Measurements from ENCODE around the gene WWC1.

Gene WWC1

DNA sequence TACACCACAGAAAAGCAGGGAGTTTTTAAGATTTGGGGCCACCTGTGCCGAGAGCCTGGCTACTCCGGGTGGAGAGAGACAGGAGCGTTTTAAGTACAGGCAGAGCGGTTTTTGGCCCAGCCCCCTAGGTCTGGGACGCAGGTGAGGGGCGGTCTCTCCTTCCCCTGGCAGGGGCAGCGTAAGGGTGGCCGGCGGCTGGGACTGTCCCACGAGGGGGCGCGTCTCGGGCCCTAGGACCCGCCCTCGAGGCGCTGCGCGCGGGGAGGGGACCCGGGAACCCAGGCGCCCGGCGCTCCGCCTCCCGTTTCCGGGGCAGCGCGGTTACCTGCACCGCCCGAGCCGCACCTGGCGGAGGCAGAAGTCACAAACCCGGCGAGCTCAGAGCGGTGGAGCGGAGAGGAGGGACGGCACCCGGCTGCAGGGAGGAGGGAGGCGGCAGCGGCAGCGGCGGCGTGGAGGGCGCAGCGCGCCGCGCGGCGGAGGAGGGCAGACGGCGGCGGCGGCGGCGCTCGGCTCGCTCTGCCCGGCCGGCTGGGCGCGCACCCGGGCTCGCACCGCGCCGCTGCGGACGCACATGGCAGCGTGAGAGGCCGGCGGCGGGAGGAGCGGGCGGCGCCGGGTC, at the start of gene WWC1:
WWC1 (plus strand) TSS at position 304 of the 622 bp plus-strand sequence. CDS start 508 bp downstream, outside the sequence.
- Mint-ChIP-seq H3K9me3 (no peaks in the 10 kb centered on the region), H3K27ac (no peak within 1 kb of the TSS), H3K27me3 (ENCODE audit: low read depth) (peaks cover 39% of the 10 kb centered on the region), H3K4me1 (ENCODE audit: low read depth) (no peaks in the 10 kb centered on the region), H3K4me3 (peak within 1 kb of the TSS; percentile 52), H3K36me3 (ENCODE audit: low read depth) (no peaks in the 10 kb centered on the region)
- DNase-seq (ENCODE audit: low spot score): peak; percentile 4

DNA sequence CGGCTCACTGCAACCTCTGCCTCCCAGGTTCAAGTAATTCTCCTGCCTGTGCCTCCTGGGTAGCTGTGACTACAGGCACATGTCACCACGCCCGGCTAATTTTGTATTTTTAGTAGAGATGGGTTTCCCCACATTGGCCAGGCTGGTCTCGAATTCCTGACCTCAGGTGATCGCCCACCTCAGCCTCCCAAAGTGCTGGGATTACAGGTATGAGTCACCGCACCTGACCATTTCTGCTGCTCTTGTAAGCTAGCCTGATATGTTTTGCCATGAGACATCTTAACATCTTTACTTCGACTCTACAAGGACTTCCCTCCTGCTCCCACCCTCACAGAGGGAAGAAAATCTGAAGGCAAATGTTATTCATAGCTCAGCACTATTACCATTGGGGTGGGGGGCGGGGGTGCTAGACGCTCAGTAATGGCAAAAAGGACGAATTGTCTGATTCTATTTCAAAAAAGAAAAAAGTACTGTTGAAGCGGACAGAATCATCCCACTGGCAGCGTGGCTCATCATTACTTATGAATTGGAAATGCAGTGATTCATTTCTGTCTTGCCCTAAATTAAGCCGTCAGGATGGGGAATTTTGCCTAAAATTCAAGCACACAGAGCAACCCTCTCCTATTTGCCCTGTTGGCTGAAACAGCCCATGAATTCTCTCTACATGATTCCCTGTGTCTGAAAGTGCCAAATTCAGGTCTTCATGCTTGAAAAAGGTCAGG, 46.4 kb upstream of the WWC1 start:
- no peak overlapping the region for H3K27ac Mint-ChIP-seq
- H3K9me3 Mint-ChIP-seq: no peaks in the 10 kb centered on the region
- no peak overlapping the region for H3K4me3 Mint-ChIP-seq
- peaks cover 3% of the 10 kb centered on the region for H3K4me1 Mint-ChIP-seq (ENCODE audit: low read depth)
- no peak for DNase-seq (ENCODE audit: low spot score)
- no peaks in the 10 kb centered on the region for H3K36me3 Mint-ChIP-seq (ENCODE audit: low read depth)
- no peaks in the 10 kb centered on the region for H3K27me3 Mint-ChIP-seq (ENCODE audit: low read depth)

DNA sequence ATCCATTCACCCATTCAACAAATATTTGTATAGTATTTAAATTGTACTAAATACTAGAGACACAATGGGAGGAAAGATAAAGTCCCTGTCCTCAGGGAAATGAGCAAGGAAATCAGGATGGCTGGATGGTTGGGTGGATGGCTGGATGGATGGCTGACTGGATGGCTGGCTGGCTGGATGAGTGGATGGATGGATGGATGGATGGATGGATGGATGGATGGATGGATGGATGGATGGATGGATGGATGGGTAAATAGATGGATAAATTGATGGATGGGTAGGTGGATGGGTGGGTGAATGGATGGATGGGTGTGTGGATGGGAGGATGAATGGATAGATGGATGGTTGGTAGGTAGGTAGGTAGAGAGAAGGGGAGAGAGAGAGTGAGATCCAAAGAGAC, 41.5 kb upstream of the WWC1 start:
- H3K4me3 Mint-ChIP-seq: no peak overlapping the region
- H3K27ac Mint-ChIP-seq: no peak overlapping the region
- H3K4me1 Mint-ChIP-seq (ENCODE audit: low read depth): peaks cover 3% of the 10 kb centered on the region
- H3K36me3 Mint-ChIP-seq (ENCODE audit: low read depth): no peaks in the 10 kb centered on the region
- no peaks in the 10 kb centered on the region for H3K9me3 Mint-ChIP-seq
- H3K27me3 Mint-ChIP-seq (ENCODE audit: low read depth): no peaks in the 10 kb centered on the region
- no peak for DNase-seq (ENCODE audit: low spot score)

DNA sequence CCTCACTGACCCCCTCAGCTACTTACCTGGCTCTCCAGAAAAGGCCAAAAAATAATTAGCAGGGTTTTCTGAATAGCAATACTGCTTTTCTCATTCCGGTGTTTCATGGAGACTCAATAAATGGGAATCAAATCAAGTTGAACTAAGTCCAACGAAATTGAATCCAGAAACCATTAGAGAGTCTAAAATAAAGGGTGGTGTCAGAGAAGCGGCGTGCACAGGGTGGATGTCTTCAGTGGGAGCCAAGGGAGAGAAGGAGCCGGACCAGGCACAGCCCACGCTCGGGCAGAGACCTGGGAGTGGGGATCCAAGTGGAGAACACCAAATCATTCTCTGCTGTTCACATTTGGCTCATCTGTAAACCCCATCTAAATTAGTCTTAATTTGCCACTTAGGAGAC, 40.2 kb upstream of the WWC1 start:
- Mint-ChIP-seq H3K9me3 (no peaks in the 10 kb centered on the region), H3K4me1 (ENCODE audit: low read depth) (peaks cover 3% of the 10 kb centered on the region), H3K27me3 (ENCODE audit: low read depth) (no peaks in the 10 kb centered on the region), H3K4me3 (no peak overlapping the region), H3K27ac (no peak overlapping the region), H3K36me3 (ENCODE audit: low read depth) (no peaks in the 10 kb centered on the region)
- DNase-seq (ENCODE audit: low spot score): no peak

DNA sequence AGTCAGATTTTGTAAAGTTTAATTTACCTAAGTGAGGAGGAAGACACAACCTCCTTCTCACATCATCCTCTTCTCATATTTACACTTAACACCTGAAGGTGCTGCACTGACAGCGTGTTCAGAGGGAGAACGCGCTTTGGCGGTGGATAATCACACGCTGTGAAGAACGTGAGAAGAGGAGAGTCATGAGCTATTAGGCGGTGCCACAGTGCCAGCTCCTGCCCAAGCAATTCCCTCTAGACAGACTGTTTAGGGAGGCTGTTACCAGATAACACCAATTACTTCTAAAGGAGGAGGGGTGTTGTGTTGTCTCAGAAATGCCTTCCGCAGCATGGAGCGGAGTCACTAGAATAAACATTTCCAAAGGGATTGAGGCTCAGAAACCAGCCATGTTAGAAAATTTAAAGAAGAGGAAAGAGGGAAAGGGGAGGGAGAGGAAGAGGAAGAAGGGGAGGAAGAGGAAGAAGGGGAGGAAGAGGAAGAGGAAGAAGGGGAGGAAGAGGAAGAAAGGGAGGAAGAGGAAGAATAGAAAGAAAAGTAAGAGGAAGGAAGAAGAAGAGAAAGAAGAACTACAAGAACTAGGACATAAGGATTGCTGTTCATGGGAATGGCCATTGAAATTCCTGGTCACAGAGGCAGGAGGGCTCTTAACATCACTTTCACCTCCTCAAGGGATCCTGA, 37.3 kb upstream of the WWC1 start:
- Mint-ChIP-seq H3K4me3 (no peak overlapping the region), H3K4me1 (ENCODE audit: low read depth) (peaks cover 2% of the 10 kb centered on the region), H3K27me3 (ENCODE audit: low read depth) (no peaks in the 10 kb centered on the region), H3K9me3 (no peaks in the 10 kb centered on the region), H3K36me3 (ENCODE audit: low read depth) (no peaks in the 10 kb centered on the region), H3K27ac (no peak overlapping the region)
- no peak for DNase-seq (ENCODE audit: low spot score)

DNA sequence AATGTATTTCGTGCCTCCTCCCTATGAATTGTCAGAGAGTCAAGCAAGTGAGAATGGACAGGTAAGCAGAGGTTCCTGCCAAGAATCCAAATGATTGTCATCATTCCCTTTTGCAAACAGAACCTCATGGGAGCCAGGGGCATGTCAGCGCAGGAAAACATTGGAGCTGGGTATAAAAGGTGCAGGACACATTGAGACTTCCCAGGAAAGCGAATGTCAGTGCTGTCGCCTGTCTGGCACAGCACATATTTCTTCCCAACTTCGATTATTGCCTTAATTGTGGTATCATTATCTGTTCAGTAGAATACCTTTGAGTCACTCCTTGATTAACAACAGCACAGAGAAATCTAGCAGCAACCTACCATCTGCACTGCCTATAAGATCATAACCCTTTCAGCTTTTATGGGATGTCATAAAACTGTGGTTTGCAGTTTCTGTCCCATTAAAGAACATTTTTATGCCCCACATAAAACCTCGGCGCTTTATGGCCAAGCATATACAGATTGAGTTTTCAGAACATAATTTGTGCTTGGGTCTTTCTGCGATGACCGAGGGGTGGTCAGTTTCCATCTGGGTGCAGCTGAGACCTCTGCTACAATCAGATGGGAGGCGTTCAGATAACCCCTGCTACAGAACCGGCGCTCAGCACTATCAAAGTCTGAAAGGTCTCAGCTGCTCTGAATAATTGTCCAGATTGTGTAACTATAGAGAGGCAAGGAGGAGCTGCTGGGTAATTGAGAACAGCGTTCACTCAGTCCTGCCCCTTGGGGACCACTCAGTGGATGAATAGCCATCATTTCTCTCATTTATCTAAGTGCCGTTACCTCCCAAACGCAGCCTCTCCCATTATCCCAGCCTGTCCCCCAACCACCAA, 30.9 kb upstream of the WWC1 start:
- no peak for DNase-seq (ENCODE audit: low spot score)
- no peaks in the 10 kb centered on the region for H3K27me3 Mint-ChIP-seq (ENCODE audit: low read depth)
- no peaks in the 10 kb centered on the region for H3K9me3 Mint-ChIP-seq
- no peaks in the 10 kb centered on the region for H3K36me3 Mint-ChIP-seq (ENCODE audit: low read depth)
- H3K27ac Mint-ChIP-seq: no peak overlapping the region
- H3K4me1 Mint-ChIP-seq (ENCODE audit: low read depth): no peaks in the 10 kb centered on the region
- no peak overlapping the region for H3K4me3 Mint-ChIP-seq

DNA sequence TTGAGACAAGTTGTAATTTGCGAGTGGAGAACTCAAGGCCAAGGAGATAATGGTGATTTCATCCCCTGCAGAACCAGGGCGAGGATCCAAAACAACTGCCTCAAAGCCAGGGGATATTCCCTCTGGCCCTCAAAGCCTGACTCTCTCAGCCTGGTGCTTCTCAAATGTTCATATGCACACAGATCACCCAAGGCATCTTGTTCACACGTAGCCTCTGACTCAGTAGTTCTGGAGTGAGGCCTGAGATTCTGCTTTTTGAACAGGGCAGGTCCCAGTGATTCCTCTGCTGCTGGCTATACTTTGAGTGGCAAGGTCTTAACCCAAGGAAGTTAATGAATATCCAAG, 30.2 kb upstream of the WWC1 start:
- no peaks in the 10 kb centered on the region for H3K4me1 Mint-ChIP-seq (ENCODE audit: low read depth)
- no peak for DNase-seq (ENCODE audit: low spot score)
- H3K9me3 Mint-ChIP-seq: no peaks in the 10 kb centered on the region
- H3K27me3 Mint-ChIP-seq (ENCODE audit: low read depth): no peaks in the 10 kb centered on the region
- H3K36me3 Mint-ChIP-seq (ENCODE audit: low read depth): no peaks in the 10 kb centered on the region
- H3K4me3 Mint-ChIP-seq: no peak overlapping the region
- H3K27ac Mint-ChIP-seq: no peak overlapping the region

DNA sequence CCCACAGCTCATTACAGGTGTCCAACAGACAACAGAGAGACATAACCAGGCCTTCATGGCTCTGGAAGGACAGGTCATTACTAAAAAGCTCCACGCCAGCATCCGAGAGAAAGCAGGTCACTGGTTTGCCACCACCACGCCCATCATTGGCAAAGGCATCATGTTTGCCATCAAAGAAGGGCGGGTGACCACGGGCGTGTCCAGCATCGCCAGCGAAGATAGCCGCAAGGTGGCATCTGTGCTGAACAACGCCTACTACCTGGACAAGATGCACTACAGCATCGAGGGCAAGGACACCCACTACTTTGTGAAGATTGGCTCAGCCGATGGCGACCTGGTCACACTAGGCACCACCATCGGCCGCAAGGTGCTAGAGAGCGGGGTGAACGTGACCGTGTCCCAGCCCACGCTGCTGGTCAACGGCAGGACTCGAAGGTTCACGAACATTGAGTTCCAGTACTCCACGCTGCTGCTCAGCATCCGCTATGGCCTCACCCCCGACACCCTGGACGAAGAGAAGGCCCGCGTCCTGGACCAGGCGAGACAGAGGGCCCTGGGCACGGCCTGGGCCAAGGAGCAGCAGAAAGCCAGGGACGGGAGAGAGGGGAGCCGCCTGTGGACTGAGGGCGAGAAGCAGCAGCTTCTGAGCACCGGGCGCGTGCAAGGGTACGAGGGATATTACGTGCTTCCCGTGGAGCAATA, 29.3 kb upstream of the WWC1 start:
- Mint-ChIP-seq H3K36me3 (ENCODE audit: low read depth) (no peaks in the 10 kb centered on the region), H3K4me3 (no peak overlapping the region), H3K4me1 (ENCODE audit: low read depth) (no peaks in the 10 kb centered on the region), H3K27me3 (ENCODE audit: low read depth) (no peaks in the 10 kb centered on the region), H3K9me3 (no peaks in the 10 kb centered on the region), H3K27ac (no peak overlapping the region)
- no peak for DNase-seq (ENCODE audit: low spot score)

DNA sequence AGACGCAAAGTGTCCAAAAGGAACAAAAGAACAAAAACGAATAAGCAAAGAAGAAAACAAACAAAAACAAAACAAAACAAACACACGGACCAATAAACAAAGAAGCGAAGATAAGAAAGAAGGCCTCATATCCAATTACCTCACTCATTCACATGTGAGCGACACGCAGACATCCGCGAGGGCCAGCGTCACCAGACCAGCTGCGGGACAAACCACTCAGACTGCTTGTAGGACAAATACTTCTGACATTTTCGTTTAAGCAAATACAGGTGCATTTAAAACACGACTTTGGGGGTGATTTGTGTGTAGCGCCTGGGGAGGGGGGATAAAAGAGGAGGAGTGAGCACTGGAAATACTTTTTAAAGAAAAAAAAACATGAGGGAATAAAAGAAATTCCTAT, 28.3 kb upstream of the WWC1 start:
- Mint-ChIP-seq H3K36me3 (ENCODE audit: low read depth) (no peaks in the 10 kb centered on the region), H3K4me1 (ENCODE audit: low read depth) (no peaks in the 10 kb centered on the region), H3K9me3 (no peaks in the 10 kb centered on the region), H3K4me3 (no peak overlapping the region), H3K27ac (no peak overlapping the region), H3K27me3 (ENCODE audit: low read depth) (no peaks in the 10 kb centered on the region)
- no peak for DNase-seq (ENCODE audit: low spot score)

DNA sequence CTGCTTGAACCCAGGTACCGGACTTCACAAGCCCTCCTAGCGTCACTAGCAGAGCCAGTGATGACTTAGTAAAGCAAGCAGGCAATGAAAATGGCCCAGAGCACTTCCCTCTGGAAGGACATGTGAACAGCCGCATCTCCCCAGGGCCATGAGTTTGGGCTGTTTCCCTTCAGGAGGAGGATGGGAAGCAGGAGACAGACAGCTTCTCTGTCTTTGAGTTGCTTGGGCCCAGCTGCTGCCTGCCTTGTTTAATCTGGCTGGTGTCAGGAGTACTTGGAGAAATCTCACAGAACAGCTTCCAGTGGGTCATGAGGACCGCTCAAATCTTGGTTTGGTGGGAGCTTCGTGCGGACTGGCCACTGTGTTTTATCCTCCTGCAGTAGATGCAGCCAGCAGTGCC, 25.4 kb upstream of the WWC1 start:
- Mint-ChIP-seq H3K27me3 (ENCODE audit: low read depth) (peaks cover 11% of the 10 kb centered on the region), H3K27ac (no peak overlapping the region), H3K4me3 (no peak overlapping the region), H3K4me1 (ENCODE audit: low read depth) (peaks cover 2% of the 10 kb centered on the region), H3K36me3 (ENCODE audit: low read depth) (no peaks in the 10 kb centered on the region), H3K9me3 (no peaks in the 10 kb centered on the region)
- DNase-seq (ENCODE audit: low spot score): no peak

DNA sequence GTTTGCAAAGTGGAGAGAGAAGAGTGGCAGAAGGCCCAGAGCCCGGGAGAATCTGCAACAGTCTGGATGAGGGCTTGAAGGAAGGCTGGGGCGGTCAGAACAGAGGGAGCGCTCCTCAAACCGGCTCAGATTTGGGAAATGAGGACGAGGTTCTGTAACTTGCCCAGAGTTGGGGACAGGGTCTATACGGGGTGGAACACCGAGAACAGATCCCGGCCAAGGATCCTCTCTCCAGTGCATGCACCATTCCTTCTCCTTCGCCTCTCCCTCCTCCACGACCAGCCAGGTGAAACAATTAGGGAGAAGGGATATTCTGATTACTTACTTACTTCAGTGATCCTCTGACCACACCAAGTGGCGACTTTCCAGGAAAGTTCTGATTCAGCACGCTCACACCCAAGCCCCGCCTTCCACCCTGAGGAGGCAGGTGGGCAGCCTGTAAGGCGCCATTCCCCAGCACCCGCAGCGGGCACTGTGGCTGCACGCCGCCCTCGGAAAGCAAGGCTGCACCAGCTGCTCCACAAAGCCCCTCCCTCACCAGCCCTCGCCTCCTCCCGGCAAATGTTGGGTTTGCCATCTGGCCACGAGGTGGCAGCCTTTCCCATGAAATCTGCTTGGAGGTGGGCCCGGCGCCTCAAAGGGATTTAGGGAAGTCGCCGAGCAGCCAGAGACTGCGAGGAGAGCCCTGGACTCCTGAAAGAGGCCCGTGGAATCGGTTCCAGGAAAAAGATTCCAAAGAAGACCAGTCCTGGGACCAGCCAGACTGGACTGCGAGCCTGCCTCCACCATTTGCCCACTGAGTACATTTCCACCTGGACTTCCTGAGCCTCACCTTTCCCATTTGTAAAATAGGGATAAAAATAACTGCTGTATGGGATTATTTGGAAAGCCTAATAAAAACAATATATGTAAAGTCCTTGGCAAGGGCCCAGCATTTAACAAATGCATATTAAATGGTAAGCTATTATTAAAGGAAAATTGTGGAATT, 22.2 kb upstream of the WWC1 start:
- Mint-ChIP-seq H3K27ac (no peak overlapping the region), H3K4me3 (peak overlapping the region; percentile 25), H3K36me3 (ENCODE audit: low read depth) (no peaks in the 10 kb centered on the region), H3K27me3 (ENCODE audit: low read depth) (peaks cover 18% of the 10 kb centered on the region), H3K4me1 (ENCODE audit: low read depth) (peaks cover 2% of the 10 kb centered on the region), H3K9me3 (no peaks in the 10 kb centered on the region)
- DNase-seq (ENCODE audit: low spot score): peak; percentile 62

DNA sequence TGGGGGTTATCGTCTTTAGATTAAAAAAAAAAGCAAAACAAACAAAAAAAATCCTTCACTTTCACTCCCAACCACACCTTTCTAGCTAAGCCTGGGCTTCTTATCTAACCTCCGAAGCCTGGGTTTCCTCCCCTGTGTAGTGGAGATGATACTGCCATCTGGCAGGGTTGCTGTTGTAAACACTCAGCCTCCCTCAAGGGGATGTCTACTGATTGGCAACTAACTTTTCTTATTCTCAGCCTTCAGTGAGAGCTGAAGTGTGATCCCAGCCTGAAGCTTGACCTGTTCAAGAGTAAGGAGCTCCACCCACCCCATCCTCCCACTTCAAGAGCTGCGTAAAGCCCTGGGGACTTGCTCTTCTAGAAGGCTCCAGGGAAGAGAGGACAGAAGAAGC, 21.5 kb upstream of the WWC1 start:
- no peaks in the 10 kb centered on the region for H3K9me3 Mint-ChIP-seq
- H3K4me1 Mint-ChIP-seq (ENCODE audit: low read depth): peaks cover 2% of the 10 kb centered on the region
- H3K27me3 Mint-ChIP-seq (ENCODE audit: low read depth): peaks cover 18% of the 10 kb centered on the region
- no peak overlapping the region for H3K27ac Mint-ChIP-seq
- H3K36me3 Mint-ChIP-seq (ENCODE audit: low read depth): no peaks in the 10 kb centered on the region
- no peak overlapping the region for H3K4me3 Mint-ChIP-seq
- DNase-seq (ENCODE audit: low spot score): no peak

Data from T-helper 2 cell treated with Interferon-gamma antibody and Interleukin-4, amounts not matched to agents 5 μg/mL and 100 μg/mL, for 36 hours (primary cell).